Measurements from ENCODE around the gene TMEM41B. TPM values are rescaled to one million over a fixed set of nuclear protein-coding genes. Genes with fewer than 3 reads are reported as not detected.

TMEM41B gene
- total and polyA plus RNA-seq, 2 of the 4 experiments (the other 2 are of a cell fraction), result 20.8 to 21.5 TPM

GRCh38 chr11:9293646-9294045 lies 20.7 kb downstream of the TMEM41B start:
- Histone ChIP-seq H3K14ac (replicated peaks; ENCODE audit: low read depth, low read length) (no peak overlapping the region), H3K79me1 (ENCODE audit: low read depth in 1 of 2, low read length in 2 of 2) (peaks cover 9 to 39% of the 10 kb centered on the region in 2 experiments), H3K4me3 (ENCODE audit: insufficient read depth, low read depth, low read length) (no peak overlapping the region), H3K9me3 (ENCODE audit: control insufficient read depth, insufficient read depth, low read length) (no peaks in the 10 kb centered on the region), H2AK9ac (replicated peaks; ENCODE audit: low read depth, low read length, poor library complexity) (no peak overlapping the region), H2AK5ac (ENCODE audit: low read depth, low read length) (no peak overlapping the region), H3K27me3 (ENCODE audit: control insufficient read depth, insufficient read depth, low read length) (no peaks in the 10 kb centered on the region), H3K56ac (ENCODE audit: extremely low read depth, insufficient read depth, low read length) (no peak overlapping the region), H3K4ac (ENCODE audit: low read depth, low read length) (no peak overlapping the region), H2BK20ac (ENCODE audit: low read depth, low read length) (no peak overlapping the region), H3K27ac (ENCODE audit: insufficient read depth, low read length) (no peak overlapping the region), H3K4me2 (ENCODE audit: low read depth, low read length) (no peak overlapping the region), H4K20me1 (ENCODE audit: insufficient read depth, low read length) (no peaks in the 10 kb centered on the region), H2BK120ac (ENCODE audit: low read depth, low read length) (no peak overlapping the region), H2AFZ (replicated peaks; ENCODE audit: low read length, poor library complexity) (no peak overlapping the region), H4K91ac (ENCODE audit: insufficient read depth, low read depth, low read length) (no peak overlapping the region), H3K36me3 (ENCODE audit: control insufficient read depth, insufficient read depth, low read length) (peaks cover 35% of the 10 kb centered on the region), H3K23ac (ENCODE audit: low read depth, low read length) (no peak overlapping the region), H3K9ac (ENCODE audit: low read depth, low read length) (no peak overlapping the region), H2BK15ac (ENCODE audit: low read depth, low read length) (no peak overlapping the region), H3K4me1 (ENCODE audit: control insufficient read depth, insufficient read depth, low read length) (no peaks in the 10 kb centered on the region), H2BK5ac (ENCODE audit: low read depth, low read length, poor library complexity, severe bottlenecking) (no peak overlapping the region), H4K5ac (ENCODE audit: low read depth, low read length) (no peak overlapping the region), H3K18ac (ENCODE audit: low read depth, low read length) (no peak overlapping the region), H4K8ac (ENCODE audit: low read depth in 2 of 2, low read length in 2 of 2) (no peak overlapping the region), H3K9me1 (ENCODE audit: insufficient read depth, low read length) (peaks cover 2% of the 10 kb centered on the region; the same call in 1 of the 2 replicates)
- ChIA-PET CTCF (no interaction called here), POLR2A (ENCODE audit: unreplicated experiment) (interaction anchor here (0.6 kb wide), 1 partner anchor 8 kb away, joined by 3 read pairs; no protein-coding TSS in a partner anchor)
- in situ Hi-C loops (cut with MboI; ENCODE audit: low sequenced_read_pairs) (no loop called here), dilution Hi-C loops (cut with HindIII; ENCODE audit: low sequenced_read_pairs, unreplicated experiment) (no loop called here), intact Hi-C loops (cut with micrococcal nuclease) (no loop called here)
- WGBS, 2 experiments (ENCODE audit: extremely low coverage in 2 of 2, insufficient read length in 1 of 2), result no CpG with 5 or more reads among the region's 7 CpGs
- no peak for TF ChIP-seq NFE2L2 (IDR thresholded peaks at IDR 0.05; ENCODE audit: low read depth, low read length)
- no peak for TF ChIP-seq RFX5 (IDR thresholded peaks at IDR 0.05; ENCODE audit: low read depth, low read length)
- TF ChIP-seq POLR2A (IDR thresholded peaks at IDR 0.05; ENCODE audit: low read depth, low read length), result no peak
- no peak for TF ChIP-seq SMC3 (IDR thresholded peaks at IDR 0.05; ENCODE audit: low read depth, low read length)
- no peak for TF ChIP-seq CEBPB (IDR thresholded peaks at IDR 0.05; ENCODE audit: low read depth, low read length)
- TF ChIP-seq MXI1 (IDR thresholded peaks at IDR 0.05; ENCODE audit: borderline replicate concordance, low read depth, low read length), result no peak
- TF ChIP-seq CTCF (conservative IDR thresholded peaks at IDR 0.05; ENCODE audit: low read depth, low read length), result no peak
- TF ChIP-seq MAFK (IDR thresholded peaks at IDR 0.05; ENCODE audit: low read depth, low read length), result no peak
- TF ChIP-seq USF2 (IDR thresholded peaks at IDR 0.05; ENCODE audit: low read depth, low read length), result no peak
- no peak for TF ChIP-seq MAZ (IDR thresholded peaks at IDR 0.05; ENCODE audit: borderline replicate concordance, low read depth, low read length)
- TF ChIP-seq ELK1 (IDR thresholded peaks at IDR 0.05; ENCODE audit: borderline replicate concordance, low read depth, low read length), result no peak
- no peak for TF ChIP-seq CHD1 (IDR thresholded peaks at IDR 0.05; ENCODE audit: low read depth, low read length)
- TF ChIP-seq RCOR1 (IDR thresholded peaks at IDR 0.05; ENCODE audit: insufficient replicate concordance, low read length), result no peak
- no TSS peak for BruUV-seq (replicated peaks)
- DNase-seq (no peak), ATAC-seq (ENCODE audit: low read depth) (no peak)
